ENCODE results near the gene CCDC138. TPM values are rescaled to one million over a fixed set of nuclear protein-coding genes. Genes with fewer than 3 reads are reported as not detected.

Gene CCDC138, protein sequence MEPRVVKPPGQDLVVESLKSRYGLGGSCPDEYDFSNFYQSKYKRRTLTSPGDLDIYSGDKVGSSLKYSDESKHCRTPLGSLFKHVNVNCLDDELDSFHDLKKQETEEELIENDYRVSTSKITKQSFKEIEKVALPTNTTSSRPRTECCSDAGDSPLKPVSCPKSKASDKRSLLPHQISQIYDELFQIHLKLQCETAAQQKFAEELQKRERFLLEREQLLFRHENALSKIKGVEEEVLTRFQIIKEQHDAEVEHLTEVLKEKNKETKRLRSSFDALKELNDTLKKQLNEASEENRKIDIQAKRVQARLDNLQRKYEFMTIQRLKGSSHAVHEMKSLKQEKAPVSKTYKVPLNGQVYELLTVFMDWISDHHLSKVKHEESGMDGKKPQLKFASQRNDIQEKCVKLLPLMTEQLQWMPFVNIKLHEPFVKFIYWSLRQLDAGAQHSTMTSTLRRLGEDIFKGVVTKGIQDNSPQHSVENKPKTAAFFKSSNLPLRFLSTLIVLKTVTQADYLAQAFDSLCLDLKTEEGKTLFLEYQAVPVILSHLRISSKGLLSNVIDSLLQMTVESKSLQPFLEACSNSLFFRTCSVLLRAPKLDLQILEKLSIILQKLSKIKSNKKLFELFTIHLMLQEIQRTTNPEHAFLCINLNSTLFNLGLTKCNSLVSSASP
- total RNA-seq = 2.9 and 6.6 TPM in 2 replicates

DNA sequence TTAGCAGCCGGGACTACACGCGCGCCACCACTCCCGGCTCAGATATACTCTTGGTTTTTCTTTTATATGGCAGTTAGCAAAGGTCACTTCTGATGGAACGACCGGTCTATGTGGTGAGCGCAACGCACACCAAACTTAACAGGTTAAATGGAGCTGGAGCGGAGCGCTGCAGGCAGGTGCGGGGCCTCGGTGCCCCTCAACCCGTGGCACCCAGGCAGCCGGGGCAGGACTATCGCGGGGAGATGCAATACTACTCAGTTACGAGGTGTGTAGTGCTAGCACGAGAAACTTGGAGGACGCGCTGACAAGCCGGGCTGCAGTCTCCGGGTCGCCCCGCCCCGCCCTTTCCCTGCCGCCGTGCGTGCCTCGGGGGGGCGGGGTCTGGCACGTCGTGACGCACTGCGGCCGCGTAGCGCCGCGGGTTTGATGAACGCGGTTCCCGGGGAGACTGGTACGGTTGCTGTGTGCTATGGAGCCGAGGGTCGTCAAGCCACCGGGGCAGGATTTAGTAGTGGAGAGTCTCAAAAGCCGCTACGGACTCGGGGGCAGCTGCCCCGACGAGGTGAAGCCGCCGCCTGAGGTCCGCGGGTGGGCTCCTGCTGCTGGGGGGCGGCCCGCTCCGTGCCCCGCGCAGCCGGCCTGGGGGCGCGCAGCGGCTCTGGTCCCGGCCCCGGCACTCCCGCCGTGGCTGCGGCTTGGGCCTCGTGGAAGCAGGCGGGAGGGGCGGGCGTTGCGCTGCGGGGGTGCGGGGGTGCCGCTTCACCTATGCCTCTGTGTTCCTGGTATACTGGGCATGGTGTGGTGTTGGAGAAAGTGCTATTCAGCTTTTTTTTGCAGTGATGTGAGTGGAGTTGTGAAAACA is at the start of gene CCDC138:
CCDC138 (plus strand) TSS at position 418 of the 862 bp plus-strand sequence; CDS start at position 470, 52 bp downstream.

Other genes with a start within 250 kb of the CCDC138 start
- gene RANBP2, start 67.3 kb upstream of the CCDC138 start, total RNA-seq = 25.7 and 40.4 TPM in 2 replicates
- gene EDAR, start 202.4 kb downstream of the CCDC138 start, total RNA-seq = not detected in 2 replicates